ENCODE results near the gene CDCP1.

The CDCP1 gene

GRCh38 chr3:45100981-45101407 is 45.2 kb downstream of the CDCP1 start:
- in situ Hi-C loops (cut with MboI; ENCODE audit: low sequenced_read_pairs, unreplicated experiment), result no loop called here
- DNase-seq (ENCODE audit: low spot score), result no peak
- no peak for TF ChIP-seq CTCF (IDR thresholded peaks at IDR 0.05; ENCODE audit: borderline replicate concordance, control extremely low read depth, extremely low read depth, insufficient read depth, missing control alignments)

GRCh38 chr3:45098310-45098709 is 47.9 kb downstream of the CDCP1 start:
- DNase-seq (ENCODE audit: low spot score), result no peak
- no peak for TF ChIP-seq CTCF (IDR thresholded peaks at IDR 0.05; ENCODE audit: borderline replicate concordance, control extremely low read depth, extremely low read depth, insufficient read depth, missing control alignments)
- in situ Hi-C loops (cut with MboI; ENCODE audit: low sequenced_read_pairs, unreplicated experiment), result no loop called here

- TF ChIP-seq CTCF (IDR thresholded peaks at IDR 0.05; ENCODE audit: borderline replicate concordance, control extremely low read depth, extremely low read depth, insufficient read depth, missing control alignments), result no peak
- DNase-seq (ENCODE audit: low spot score), result no peak
- in situ Hi-C loops (cut with MboI; ENCODE audit: low sequenced_read_pairs, unreplicated experiment), result no loop called here
Observed at GRCh38 chr3:45097296-45097883, 48.8 kb downstream of the CDCP1 start.

- no peak for DNase-seq (ENCODE audit: low spot score)
- in situ Hi-C loops (cut with MboI; ENCODE audit: low sequenced_read_pairs, unreplicated experiment), result no loop called here
- TF ChIP-seq CTCF (IDR thresholded peaks at IDR 0.05; ENCODE audit: borderline replicate concordance, control extremely low read depth, extremely low read depth, insufficient read depth, missing control alignments), result no peak
Observed at GRCh38 chr3:45095916-45096526, 50.2 kb downstream of the CDCP1 start.

GRCh38 chr3:45093176-45093575 is 53.0 kb downstream of the CDCP1 start:
- TF ChIP-seq CTCF (IDR thresholded peaks at IDR 0.05; ENCODE audit: borderline replicate concordance, control extremely low read depth, extremely low read depth, insufficient read depth, missing control alignments), result no peak
- DNase-seq (ENCODE audit: low spot score), result no peak
- in situ Hi-C loops (cut with MboI; ENCODE audit: low sequenced_read_pairs, unreplicated experiment), result no loop called here

- DNase-seq (ENCODE audit: low spot score), result no peak
- in situ Hi-C loops (cut with MboI; ENCODE audit: low sequenced_read_pairs, unreplicated experiment), result no loop called here
- no peak for TF ChIP-seq CTCF (IDR thresholded peaks at IDR 0.05; ENCODE audit: borderline replicate concordance, control extremely low read depth, extremely low read depth, insufficient read depth, missing control alignments)
Observed at GRCh38 chr3:45092132-45093031, 53.8 kb downstream of the CDCP1 start.
